Measurements from ENCODE around the gene CXCL12.

The CXCL12 gene

DNA sequence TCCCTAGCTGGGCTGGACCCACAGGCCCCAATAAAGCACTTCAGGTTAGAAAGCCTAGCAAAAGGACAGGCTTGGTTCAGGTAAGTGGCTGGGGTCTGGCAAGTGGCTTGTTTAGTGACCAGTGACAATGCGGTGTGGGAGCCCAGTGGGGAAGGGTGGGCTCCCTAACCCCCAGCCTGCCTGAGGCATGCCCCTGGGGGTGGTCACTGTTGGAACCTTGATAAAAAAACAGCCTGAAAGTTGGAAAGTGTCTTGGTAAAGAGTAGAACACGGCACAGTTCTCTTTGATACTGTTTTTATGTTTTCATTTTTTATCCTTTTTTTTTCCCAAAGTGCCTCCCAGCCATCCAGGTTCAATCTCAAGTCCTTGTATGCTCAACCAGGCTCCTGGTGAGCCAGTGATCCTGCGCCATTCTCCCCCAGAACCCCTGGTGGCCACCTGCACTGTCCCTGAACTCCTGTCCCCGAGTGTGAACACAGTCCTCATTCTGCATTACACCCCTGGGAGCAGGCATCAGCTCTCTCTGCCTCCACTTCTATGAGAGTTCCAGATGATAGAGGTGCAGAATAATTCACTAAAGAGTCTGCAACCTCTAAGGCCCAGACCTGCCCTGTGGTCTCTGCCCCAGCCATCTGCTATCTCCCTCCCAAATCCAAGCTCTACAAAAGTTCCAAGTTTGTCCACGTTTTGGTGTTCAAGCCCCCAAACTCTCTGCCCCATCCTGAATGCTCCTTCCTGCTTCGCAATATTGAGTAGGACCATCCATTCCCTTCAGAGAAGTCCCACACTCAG, 15.0 kb upstream of the CXCL12 start:
- DNase-seq (ENCODE audit: low read depth in 2 of 2): no peak

DNA sequence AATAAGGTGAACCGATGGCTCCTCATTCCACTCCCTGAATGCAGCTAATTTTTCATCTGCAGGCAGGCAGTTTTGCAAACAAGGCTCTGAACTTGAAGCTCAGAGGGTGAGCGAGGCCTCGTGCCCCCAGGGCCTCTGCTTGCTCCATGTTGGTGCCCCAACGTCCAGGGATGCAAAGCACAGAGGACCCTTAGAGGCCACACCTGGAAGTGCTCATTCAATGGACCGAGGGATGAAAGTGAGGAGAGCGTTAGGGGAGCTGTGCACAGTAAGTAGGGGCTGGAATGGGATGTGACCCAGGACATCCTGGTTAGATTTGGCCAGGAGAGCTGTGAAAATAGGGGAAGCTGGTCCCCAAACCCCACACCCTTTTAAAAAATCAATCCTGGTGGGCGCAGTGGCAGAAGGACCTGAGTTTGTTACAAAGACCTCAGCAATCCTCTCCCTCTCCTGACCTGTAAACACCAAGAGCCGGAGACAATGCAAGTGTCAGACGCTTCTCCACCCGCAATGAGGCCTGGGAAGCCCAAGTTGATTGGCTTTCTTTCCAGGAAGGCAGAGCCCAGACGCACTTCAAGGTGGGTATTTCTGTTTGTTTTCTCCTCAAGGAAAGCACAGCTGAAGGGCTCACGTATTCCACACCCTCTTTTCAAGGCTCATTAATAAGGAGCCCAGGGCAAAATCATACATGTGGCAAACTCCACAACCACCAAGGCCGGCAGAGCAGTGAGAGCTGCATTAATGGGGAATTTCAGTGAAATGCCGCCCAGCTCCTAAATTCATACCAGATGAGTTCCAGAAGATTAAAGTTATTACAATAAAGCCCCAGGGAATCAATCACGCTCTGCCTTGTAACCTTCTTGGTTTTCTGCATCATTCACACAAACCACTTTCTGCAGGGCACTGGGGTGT, 14.1 kb upstream of the CXCL12 start:
- DNase-seq (ENCODE audit: low read depth in 2 of 2): peak; percentile 57 to 70

DNA sequence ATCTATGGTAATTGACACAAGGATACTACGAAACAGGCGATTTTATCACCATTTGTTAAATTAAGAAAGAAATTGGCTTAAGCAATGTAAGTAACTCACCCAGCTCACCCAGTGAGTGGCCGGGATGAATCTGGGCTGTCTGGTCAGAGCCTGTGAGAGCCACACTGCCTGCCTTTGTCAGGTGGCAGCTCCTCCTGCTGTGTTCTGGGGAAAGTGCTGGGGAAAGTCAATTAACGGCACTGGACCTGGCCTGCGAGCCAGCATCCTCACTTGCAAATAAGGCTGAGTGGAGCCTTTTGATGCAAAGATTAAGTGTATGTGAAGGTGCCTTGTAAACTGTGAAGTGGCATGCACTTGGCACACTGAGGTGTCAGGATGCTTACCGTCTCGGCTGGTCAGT, 13.4 kb upstream of the CXCL12 start:
- no peak for DNase-seq (ENCODE audit: low read depth in 2 of 2)

DNA sequence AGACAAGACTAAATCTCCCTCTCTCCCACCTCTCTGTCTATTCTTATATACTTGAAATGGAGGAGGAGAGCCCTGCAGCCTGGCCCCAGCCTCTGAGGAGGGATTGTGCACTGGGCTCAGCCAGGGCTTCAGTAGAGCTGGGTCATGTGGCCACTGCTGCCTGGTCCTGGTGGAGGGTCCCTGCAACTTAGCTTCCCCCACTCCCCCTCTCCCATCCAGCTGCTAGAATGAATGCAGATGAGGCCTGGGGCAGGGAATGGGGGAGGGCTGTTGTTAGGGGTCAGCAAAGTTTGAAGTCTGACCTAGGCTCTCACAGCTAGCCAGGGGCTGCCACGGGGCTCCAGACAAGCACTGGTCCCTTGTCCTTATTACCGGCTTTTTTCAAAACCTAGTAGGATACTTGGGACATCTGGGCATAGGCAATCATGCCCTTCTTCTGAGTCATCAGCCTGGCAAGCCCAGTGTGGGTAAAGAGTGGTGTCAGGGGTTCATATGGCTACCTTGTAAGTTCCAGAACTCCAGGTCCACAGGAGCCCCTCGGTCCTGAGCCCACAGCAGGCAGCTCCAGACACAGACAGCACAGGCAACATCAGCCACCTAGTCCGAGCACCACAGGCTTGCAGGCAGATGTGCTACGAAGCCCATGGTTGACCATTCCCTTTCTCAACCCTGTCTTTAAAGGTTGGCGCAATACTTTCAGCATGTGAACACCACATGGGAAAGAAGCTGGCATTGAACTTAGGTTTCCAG, 12.8 kb upstream of the CXCL12 start:
- no peak for DNase-seq (ENCODE audit: low read depth in 2 of 2)

DNA sequence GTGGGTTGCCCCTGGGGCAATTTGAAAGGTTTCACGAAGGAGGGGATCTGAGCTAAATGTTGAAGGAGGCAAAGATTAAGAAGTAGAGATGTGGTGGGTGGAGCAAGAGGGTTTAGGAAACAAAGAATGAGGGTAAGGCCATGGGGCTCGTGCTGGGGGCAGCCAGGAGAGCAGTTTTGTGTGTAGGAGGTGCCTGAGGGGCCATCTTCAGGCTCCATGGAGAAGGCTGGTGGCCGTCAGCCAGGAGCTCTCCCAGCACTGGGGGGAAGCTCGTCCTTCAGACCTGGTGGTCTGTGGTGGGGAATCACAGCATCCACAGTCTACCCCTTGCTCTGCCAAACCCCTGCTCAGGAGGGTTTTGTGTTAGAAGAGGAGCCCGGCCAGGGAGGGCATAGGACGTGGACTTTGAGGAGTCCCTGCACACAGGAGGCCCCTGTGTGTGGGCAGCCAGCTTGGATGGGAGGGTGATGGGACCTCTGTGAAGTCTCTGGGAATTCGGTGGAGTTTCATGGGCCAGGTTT, 11.8 kb upstream of the CXCL12 start:
- DNase-seq (ENCODE audit: low read depth in 2 of 2): no peak

DNA sequence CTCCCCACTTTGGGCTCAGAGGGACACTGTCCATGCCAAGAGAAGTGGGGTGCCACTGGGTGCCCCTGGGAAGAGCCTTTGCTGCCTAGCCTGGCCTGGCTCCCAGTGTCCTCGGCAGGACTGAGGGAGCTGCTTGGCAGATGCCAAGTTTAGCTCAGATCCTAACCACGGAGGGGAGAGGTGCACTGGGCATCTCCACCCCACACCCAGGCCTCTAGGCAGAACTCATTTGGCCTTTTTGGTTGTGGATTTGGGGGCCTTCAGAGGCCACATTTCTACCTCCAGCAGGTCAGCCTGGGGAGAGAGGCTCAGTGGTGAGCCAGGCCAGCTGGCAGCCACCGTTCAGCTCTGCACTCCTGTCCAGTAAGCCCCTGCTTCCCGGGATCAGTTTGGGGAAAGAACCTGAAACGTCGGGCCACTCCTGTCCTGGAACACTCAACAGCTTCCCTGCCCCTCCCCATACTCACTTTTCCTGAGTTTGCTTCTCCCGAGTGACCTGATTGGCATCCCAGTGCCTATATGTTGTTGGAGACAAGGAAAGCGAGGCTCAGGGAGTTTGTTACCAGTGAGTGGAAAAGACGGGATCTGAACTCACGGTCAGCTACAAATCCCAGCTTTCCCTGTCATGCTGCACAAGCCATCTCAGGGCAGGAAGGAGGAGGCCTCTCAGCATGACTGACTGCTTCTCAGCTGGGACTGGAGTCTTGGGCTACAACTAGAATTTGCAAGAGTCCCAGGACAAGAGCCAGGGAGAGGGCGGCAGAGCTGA, 11.2 kb upstream of the CXCL12 start:
- DNase-seq (ENCODE audit: low read depth in 2 of 2): no peak

DNA sequence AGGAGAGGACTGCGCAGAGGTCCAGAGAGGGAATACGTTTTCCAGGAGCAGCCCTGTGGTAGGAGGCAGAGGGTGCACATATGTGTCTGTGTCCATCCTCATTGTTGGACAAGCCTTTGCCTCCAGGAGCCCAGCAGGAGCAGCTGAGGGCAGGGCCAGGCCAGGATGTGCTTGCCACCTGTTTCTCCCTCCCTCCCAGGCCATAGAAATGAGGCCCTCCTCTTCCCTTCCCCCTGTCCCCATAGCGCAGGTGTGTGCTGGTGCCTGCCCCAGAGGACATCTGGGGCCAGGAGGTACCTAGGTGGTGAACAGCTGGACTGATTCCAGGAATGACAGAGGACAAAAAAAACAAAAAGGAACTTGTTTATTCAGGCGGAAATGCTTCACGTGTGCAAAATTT, 10.5 kb upstream of the CXCL12 start:
- no peak for DNase-seq (ENCODE audit: low read depth in 2 of 2)

DNA sequence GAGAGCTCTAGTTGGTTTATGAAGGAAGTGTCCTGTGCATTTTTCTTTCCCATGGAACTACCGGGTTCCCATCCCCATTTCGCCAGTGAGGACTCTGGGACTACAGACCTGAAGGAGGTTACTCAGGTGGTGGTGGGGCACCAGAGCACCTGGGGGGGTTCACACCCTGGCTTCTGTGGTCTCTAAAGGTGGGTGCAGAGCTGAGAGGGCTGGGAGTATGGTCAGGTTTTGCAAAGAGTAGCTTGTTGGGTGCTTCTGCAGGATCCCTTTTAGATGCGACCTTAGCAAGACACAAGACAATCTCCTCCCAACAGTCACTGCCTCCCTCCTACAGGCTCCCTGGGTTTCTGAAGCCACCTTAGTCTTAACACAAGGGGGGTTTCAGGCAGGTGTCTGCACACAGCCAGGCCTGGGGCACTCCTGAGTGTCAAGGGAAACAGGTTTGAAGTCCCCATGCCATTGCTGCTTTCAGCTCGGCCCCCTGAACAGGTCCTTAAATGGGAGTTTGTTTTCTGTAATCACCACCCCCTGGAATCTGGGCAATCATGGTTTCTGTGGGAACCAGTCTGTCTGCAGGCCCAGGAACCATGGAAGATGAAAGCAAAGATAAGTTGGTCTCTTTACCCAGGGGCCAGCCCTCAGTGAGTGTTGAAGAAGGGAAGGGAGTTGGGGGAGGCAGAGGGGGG, 9.9 kb upstream of the CXCL12 start:
- DNase-seq (ENCODE audit: low read depth in 2 of 2): no peak

DNA sequence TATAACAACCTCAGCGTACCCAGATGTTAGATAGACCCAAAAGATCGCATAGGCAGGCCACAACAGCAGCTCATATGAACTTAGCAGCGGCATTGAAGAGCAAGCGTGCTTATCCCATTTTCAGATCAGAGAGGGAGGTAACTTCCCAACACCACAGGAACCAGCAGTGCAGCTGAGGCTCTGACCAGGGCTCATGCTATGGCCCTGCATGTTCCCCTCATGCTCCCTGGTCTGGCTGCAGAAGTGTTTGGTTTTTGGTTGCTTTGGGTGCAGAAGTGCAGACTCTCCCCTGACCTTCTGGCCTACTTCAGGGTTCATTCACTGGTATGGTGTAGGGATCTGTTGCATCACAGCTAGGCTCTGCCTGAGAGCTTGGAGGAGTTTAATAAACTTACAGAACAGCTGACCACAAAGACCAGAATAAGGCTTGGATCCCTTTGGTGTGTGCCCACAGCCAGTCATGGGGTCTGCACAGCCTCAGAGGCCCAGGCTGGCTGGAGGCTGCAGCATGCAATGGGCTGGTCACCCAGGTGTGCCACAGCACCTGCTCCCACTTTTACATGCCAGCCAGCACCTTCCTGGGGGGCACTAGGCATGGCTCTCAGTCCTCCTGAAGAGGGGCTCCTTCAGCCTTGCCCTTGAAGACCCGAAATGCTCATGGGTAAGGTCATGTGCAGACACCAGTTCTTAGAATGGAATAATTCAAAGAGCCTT, 9.1 kb upstream of the CXCL12 start:
- DNase-seq (ENCODE audit: low read depth in 2 of 2): no peak

DNA sequence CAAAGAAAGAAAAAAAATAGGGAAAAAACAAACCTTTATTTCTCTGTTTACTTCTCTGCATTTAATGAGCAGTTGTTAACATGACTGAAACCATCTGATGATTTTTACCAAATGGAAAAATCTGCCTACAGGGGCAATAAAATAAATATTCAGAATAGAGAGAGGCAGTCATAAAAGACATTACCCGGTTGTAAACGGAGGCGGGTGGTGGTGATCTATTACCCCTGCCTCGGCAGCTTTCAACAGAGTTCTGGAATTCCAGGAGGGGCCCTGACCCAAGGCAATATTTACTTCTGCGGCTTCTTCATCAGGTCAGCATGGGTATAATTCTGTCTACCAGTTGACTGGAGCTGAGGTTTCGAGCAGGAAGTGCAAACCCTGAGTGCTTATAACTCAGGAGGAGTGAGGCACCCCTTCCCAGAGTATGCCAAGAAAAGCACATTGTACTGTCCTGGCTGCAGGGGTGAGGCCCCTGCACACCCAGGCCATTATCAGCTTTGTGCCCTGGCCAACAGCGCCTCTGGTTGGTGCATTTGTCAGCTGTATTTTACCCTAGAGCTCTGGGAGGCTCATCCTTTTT, 8.2 kb upstream of the CXCL12 start:
- DNase-seq (ENCODE audit: low read depth in 2 of 2): peak; percentile 64

DNA sequence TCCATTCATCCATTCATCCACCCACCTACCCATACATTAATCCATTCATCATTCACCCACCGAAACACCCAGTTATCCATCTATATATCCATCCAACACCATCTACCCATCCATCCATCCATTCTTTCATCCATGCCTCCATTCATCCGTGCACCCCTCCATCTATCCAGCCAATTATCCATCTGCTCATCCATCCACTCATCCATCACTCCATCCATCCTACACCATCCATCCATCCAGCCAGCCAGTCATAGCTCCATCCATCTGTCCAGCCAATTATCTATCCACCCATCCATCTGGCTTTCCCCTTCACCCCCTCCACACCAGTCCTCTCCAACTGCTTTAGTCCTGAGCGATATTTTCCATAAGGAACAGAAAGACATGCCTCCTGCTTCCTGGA, 7.5 kb upstream of the CXCL12 start:
- DNase-seq (ENCODE audit: low read depth in 2 of 2): no peak

DNA sequence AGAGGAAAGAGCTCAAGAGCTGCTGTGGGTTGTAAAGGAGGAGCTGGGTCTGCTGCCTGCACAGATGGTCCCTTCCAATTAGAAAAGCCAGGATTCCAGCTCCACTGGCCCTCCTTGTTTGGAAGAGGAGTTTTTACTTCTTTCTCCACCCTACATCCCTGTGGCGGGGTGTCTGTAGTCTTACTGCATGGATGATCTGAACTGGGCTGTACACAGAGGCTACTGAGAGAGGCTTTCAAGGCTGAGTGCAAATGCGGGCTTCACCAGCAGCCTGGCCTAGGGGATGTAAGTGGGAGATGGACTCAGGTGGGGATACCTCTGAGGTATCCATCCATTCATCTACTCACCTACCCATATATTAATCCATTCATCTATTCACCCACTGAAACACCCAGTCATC, 7.1 kb upstream of the CXCL12 start:
- no peak for DNase-seq (ENCODE audit: low read depth in 2 of 2)

DNA sequence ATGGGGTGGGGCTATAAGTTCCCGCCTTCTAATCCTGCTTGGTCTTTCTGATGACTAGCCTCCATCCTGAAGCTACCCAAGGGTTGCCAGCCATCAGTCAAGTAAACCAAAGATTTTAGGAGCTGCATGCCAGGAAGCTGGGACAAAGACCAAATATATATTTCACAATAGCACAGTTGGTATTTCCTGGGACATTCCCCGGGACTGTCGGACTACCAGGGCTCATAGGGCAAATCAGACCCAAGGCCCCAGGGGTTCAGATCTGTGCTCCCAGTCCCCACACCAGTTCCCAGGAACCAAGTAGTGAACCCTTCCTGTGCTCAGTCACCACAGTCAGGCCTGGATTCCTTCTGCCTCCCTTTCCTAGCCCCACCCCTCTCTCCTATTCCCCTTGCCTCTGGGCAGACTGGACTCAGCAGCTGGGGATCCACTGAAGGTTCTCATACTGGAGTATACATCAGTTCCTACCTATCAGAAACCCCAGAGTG, 5.7 kb upstream of the CXCL12 start:
- no peak for DNase-seq (ENCODE audit: low read depth in 2 of 2)

DNA sequence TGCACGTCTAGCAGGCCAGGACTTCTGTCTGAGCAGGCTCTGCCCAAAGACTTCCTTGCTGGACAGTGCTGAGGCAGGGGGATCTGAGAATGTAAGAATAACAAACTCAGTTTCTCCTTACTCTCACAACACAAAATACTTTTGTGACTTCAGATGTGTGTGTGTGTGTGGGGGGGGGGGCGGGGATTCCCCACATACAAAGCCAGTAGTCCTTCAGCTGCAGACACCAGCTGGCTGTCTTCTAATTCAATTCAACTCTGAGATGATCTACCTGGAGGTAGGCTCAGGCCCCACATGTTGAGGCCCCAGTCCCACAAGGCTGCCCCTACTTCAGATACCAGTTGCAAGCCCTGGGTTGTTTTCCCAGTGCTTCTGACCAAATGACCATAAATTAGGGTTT, 4.7 kb upstream of the CXCL12 start:
- DNase-seq (ENCODE audit: low read depth in 2 of 2): no peak

DNA sequence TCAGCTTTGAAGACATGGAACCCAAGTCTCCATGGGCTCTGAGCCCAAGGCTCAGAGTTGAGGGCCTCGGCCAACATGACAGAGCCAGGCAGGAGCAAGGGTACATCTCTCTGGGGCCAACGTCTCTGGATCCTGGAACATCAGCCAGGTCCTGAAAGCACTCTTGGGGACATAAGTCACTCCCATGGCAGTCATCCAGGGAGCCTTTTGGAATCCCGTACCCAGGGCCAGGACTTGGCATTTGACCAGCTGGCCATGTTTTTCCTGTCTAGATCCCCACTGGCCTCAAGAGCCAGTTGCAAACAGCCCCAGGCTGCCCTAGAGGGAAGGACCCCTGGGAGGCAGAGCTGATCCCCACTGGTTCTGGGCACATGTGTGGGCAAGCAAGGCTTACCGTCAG, 4.3 kb upstream of the CXCL12 start:
- DNase-seq (ENCODE audit: low read depth in 2 of 2): no peak

DNA sequence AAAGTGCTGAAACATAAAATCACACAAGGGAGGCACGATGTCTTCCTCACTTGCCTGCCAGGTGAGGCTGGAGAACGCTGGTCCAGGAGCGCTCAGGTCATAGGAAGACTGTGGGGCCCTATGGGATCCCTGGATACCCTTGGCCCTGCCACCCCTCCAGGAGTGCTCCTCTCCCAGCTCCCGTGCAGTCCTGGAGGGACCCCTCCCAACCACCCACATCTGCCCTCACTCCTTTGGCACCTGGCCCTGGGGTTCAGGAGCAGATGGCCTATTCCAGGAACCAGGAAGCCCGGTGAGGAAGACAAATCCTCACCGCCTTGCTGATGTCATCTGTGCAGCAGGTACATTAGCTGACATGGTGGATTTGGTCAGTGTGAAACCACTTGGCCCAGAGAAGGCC, 3.7 kb upstream of the CXCL12 start:
- no peak for DNase-seq (ENCODE audit: low read depth in 2 of 2)

DNA sequence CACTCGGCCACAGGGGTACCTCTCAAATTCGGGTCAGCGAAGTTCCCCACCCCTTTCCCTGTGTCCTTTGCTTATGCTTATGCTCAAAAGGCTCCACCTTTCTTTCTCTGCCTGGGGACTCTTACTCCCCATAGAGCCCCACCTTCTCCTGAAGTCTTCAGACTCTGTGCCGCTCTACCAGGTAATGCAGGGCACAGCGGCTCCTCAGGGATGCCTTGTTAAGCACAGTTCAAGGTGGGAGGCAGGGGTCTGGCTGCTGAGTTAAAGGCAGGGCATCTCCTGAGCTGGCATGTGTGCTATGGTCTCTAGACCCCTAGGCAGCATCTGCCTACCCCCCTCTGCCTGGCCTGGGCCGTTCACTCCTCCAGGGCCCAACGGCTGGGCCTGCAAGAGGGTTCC, 3.0 kb upstream of the CXCL12 start:
- no peak for DNase-seq (ENCODE audit: low read depth in 2 of 2)

DNA sequence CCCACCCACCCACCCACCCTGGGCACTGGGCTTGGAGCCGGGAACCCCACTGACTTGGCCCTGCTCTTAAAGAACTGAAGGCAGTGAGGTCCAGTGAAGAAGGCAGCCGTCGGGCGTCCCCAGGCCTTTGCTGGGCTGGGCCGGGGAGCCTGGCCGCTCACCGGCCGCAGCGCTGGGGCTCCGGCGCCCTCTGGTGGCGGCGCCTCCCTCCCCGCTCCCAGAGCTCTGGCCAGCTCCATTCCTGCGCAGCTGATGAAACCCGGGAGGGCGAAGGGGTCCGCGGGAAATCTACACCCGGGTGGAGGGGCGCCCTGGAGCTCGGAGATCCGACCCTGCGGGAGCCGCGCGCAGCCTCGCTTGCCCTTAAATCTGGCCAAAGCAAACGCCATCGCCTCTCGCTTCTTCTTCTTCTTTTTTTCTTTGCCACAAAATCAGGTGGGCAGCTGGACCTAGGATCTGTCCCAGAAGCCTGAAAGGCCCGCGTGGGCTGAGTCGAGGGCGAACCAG, 1.7 kb upstream of the CXCL12 start:
- no peak for DNase-seq (ENCODE audit: low read depth in 2 of 2)

DNA sequence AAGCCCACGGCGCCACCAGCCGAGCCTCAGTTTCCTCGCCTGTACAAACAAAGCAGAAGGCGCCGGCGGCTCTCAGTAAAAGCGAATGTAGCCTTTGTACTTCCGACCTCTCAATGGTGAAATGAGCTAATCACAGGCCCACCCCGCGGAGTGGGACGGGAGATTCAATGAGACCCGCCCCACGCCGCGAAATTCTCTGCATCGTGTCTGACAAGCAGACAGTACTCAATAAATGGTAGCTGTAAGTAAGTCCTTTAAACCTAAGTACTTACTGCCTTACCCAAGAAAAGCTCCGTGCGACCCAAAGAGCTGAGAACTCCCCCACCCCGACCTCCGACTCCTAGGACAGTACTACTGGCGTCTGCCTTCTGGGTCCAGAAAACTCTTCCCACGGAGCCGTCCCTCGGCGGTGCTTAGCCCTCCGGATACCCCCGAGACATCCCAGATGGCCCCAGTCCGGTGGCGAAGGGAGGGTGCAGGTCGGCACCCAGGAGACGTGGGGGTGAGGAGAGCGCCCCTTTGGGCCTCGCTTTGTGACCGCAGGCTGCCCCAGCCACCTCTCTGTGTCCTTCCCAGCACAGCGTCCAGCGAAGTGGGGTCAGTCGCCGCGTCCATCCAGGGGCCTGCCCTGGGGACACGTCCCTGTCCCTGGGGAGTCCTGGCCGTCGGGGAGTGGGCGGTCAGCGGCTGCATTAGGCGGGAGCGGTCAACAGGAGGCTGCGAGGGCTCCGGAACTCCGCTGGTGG, 972 bp upstream of the CXCL12 start:
- DNase-seq (ENCODE audit: low read depth in 2 of 2): no peak

Data from fibroblast of skin of left quadriceps (primary cell).